Measurements from ENCODE around the gene EZR.

The EZR gene

DNA sequence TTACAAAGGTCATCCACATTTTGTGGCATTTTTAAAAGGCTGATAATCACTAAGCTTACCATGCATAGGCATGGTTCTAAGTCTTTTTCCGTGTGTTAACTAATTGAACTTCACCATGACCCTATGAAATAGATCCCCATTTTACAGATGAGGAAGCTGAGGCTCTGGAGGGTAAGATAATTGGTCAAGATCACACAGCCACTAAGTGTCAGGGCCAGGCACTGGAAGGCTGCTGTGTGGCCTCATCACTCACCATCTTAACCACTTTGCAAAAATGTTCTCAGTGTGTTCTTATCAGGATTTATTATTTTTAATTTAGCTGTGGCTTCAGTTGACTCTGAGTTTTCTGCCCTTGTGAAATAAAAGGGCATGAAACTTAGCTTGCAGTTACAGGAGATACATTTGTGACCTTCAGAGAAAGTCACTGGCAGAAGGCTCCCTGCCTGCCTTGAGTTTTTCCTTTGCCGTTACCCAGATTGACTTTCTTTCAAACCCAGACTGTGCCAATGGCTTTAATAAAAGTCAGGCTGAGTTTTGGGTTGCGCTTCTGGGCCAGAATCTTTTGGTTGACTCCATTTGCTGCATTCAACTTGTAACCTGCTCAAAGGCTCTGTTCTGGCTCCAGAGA, 82.0 kb downstream of the EZR start:
- TF ChIP-seq GATA1 (IDR thresholded peaks at IDR 0.05; ENCODE audit: low read depth, low read length) (no peak), POLR2A (IDR thresholded peaks at IDR 0.05; ENCODE audit: low read length) (no peak)
- DNase-seq: no peak

- DNase-seq: no peak
- no peak for TF ChIP-seq GATA1 (IDR thresholded peaks at IDR 0.05; ENCODE audit: low read depth, low read length)
- TF ChIP-seq POLR2A (IDR thresholded peaks at IDR 0.05; ENCODE audit: low read length): no peak
Measured at GRCh38 chr6:158735009-158735408, 84.2 kb downstream of the EZR start.

DNA sequence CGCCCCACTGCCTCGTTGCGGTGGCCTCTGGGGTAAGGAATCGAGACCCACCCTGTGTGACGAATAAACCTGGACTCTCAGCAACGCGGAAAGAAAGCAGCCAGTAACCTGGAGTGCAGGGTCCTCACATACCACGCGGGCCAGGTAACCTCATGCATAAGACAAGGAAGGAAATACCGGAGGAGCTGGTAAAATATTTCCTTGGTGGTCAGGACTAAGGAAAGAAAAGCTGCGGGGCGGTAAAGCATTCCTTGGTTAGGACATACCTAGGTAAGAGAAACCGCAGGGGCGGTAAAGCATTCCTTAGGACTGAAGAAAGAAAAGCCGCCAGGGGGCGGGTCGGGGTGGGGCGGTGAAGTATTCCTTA, 88.6 kb downstream of the EZR start:
- DNase-seq: no peak
- TF ChIP-seq GATA1 (IDR thresholded peaks at IDR 0.05; ENCODE audit: low read depth, low read length) (no peak), POLR2A (IDR thresholded peaks at IDR 0.05; ENCODE audit: low read length) (no peak)

GRCh38 chr6:158729906-158730540, 89.1 kb downstream of the EZR start:
- TF ChIP-seq GATA1 (IDR thresholded peaks at IDR 0.05; ENCODE audit: low read depth, low read length) (no peak), POLR2A (IDR thresholded peaks at IDR 0.05; ENCODE audit: low read length) (no peak)
- no peak for DNase-seq

- DNase-seq: no peak
- TF ChIP-seq POLR2A (IDR thresholded peaks at IDR 0.05; ENCODE audit: low read length): no peak
- TF ChIP-seq GATA1 (IDR thresholded peaks at IDR 0.05; ENCODE audit: low read depth, low read length): no peak
Measured at GRCh38 chr6:158725704-158726103, 93.5 kb downstream of the EZR start.

DNA sequence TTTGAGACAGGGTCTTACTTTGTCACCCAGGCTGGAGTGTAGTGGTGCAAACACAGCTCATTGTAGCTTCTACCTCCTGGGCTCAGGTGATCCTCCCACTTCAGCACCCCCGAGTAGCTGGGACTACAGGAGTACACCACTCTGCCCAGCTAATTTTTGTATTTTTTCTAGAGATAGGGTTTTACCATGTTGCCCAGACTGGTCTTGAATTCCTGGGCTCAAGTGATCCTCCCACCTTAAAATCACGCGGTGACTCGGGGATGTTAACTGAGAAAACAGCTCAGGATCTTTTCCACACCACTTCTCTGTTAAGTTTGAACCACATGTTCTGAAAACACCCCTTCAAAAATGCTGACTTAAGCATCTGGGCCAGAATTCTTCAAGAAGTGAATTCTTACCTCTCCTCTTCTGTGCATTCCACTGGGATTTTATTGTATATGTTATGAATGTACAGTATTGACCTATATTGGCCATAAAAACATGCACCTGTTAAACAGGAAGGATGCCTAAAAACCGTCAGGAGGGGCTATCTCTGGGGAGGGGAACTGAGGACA, 96.9 kb downstream of the EZR start:
- DNase-seq: no peak
- TF ChIP-seq POLR2A (IDR thresholded peaks at IDR 0.05; ENCODE audit: low read length) (no peak), GATA1 (IDR thresholded peaks at IDR 0.05; ENCODE audit: low read depth, low read length) (no peak)

GRCh38 chr6:158718461-158719046, 100.6 kb downstream of the EZR start:
- no peak for TF ChIP-seq POLR2A (IDR thresholded peaks at IDR 0.05; ENCODE audit: low read length)
- no peak for TF ChIP-seq GATA1 (IDR thresholded peaks at IDR 0.05; ENCODE audit: low read depth, low read length)
- peak; percentile 50 to 60 for DNase-seq

GRCh38 chr6:158717341-158718330, 101.5 kb downstream of the EZR start:
- no peak for TF ChIP-seq GATA1 (IDR thresholded peaks at IDR 0.05; ENCODE audit: low read depth, low read length)
- TF ChIP-seq POLR2A (IDR thresholded peaks at IDR 0.05; ENCODE audit: low read length): no peak
- DNase-seq: no peak
